GM18505 (cell line): ENCODE data around the gene ECHS1.

Experiments used
- ATAC-seq: cut with Tn5 transposase; IDR thresholded peaks from one replicate; pipeline ENCODE4 v1.9.1; 2021; ENCODE audit not compliant: unreplicated experiment
- POLR2A ChIP-seq: IDR thresholded peaks from 4 replicates; pipeline ENCODE4 v1.6.1; 2011; ENCODE audit warnings: borderline replicate concordance; ENCODE audit not compliant: insufficient read depth, insufficient read length; ENCODE audit errors: extremely low read depth

Gene ECHS1

DNA sequence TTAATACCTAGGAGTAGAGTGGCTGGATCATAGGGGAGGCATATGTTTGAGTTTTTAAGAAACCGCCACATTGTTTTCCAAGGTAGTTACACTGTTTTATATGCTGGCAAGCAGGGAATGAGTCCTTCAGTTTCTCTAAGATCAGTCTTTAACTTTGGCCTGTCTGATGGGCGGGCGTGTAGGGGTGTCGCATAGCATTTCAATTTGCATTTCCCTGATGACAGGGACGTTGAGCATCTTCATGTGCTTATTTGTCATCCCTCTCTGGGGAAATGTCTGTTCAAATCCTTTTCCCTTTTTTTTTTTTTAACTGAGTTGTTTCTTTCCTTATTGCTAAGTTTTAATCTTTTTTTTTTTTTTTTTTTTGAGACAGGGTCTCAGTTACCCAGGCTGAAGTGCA is 30.6 kb upstream of the ECHS1 start:
- no peak for TF ChIP-seq POLR2A
- ATAC-seq = no peak

DNA sequence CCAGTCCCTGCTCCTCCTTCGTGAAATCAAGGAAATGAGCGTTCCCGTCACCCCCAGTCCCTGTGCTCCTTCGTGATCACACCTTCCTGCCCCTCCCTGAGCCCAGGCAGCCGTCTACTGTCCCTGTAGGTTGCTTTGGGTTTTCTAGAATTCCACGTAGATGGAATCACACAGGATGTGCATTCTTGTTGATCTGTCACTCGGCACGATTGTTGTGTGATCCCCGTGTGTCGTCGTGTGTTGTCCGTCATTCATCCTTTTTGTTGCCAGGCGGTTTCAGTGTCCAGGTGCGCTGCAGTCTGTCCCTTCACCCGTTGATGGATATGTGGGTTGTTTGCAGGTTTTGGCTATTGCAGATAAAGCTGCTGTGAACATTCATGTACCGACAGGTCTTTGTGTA is 30.2 kb upstream of the ECHS1 start:
- no peak for TF ChIP-seq POLR2A
- no peak for ATAC-seq

DNA sequence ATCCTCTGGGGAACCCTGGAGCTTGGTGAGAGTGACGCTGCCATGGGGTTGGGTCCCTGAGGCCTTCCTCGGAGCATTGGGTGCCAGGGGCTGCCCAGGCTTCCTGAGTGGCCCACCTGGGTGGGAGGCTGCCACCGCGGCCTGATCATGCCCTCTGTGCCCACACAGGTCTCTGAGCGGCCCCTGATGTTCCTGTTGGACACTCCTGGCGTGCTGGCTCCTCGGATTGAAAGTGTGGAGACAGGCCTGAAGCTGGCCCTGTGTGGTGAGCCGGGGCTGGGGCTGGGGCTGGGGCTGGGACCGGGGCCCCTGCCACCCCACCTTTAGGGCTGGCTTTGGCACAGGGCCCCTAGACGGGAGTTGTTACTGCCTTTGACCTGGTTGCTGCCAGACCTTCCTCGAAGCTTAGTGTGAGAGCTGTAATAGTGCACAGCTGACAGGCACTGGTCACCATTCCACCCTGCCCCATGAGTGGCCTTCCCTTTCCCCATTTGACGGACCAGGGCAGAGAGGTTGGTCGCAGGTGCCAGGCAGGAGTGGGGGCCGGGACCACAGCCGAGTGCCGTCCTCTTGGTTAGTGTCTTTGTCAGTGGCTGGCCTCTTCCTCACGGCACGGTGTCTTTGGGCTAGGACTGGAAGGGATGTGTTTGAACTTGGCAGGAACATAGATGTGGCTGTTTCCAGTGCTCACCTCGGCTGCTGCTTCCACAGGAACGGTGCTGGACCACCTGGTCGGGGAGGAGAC is 29.0 kb upstream of the ECHS1 start:
- ATAC-seq = no peak
- no peak for TF ChIP-seq POLR2A

GRCh38 chr10:133401500-133401899 is 28.3 kb upstream of the ECHS1 start:
- no peak for ATAC-seq
- no peak for TF ChIP-seq POLR2A

DNA sequence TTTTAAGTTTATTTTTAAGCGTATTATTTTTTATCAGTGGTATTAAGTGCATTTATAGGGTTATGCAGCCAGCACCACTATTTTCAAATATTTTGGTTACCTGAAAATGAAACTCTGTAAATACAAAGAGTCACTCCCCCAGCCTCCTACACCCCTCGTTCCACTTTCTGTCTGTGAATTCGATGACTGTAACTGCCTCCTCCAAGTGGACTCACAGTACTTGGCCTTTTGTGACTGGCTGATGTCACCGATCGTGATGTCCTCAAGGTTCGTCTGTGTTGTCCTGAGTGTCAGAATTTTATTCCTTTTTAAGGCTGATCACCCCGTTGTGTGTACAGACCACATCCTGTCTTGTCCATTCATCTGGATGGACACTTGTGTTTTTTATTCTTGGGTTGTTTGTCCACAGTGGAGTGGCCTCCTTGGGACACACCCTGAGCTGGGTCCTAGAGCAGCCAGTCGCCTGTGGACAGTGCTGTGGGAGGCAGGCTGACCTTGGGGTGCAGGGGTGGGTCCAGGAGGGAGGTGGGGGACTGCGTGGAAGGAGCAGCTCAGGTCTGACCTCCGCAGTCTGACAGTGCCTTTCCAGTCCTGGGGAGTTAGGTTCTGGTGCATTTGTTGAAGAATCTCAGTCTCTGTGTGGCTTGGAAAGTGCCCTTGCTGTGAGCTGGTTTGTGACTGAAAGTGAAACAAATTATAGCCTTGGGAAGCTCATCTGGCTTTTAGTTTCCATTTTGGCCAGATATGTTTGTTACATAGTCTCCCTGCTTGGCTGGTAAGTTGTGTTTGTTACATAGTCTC is 27.7 kb upstream of the ECHS1 start:
- peak; percentile 71 for ATAC-seq
- TF ChIP-seq POLR2A = no peak

GRCh38 chr10:133399123-133399601 is 26.0 kb upstream of the ECHS1 start:
- no peak for ATAC-seq
- TF ChIP-seq POLR2A = no peak

GRCh38 chr10:133397938-133398337 is 24.8 kb upstream of the ECHS1 start:
- no peak for ATAC-seq

DNA sequence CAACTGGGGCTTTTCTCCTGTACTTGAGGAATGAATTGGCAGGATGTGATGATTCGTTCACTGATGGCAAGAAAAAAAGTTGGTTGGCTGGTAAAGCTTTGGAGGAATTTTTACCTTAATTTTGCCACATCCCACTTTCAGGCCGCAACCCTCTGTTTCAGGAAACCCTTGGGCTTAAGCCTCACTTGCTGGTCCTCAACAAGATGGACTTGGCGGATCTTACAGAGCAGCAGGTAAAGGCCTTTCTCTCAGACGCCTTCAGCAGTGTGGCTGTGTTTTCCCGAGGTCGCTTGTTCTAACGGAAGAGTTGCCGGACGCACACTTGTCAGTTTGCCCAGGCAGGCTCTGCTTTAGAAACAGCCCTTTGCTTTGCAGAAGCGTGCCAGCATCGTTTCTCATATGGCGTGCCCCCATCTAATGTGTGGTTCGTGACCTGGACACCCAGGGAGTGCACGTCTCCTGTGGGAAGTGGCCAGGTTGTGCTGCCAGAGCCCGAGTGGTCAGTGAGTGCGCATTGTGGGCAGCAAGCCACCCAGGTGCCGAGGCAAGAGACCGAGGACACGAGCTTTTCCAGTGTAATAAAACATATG is 23.0 kb upstream of the ECHS1 start:
- TF ChIP-seq POLR2A = no peak
- no peak for ATAC-seq

More at GRCh38 chr10:133397938-133398337, 24.8 kb upstream of the ECHS1 start:
- no peak for TF ChIP-seq POLR2A

DNA sequence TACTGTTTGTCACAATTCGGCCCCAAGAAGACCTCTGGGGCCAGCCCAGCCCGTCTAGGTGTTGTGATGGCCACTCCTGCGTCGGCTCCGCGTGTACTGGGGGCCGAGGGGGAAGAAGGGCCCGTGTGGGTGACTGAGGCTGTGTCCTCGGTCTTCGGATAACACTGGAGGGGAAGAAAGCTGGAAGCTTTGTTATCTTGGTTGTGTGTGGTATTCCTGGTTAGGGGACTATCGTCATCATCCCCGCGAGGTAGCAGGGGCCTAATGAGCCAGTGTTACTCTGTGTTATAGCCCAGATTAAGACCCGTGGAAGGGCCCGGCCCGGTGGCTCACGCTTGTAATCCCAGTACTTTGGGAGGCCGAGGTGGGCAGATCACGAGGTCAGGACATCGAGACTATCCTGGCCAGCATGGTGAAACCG is 21.7 kb upstream of the ECHS1 start:
- no peak for ATAC-seq
- TF ChIP-seq POLR2A = no peak

DNA sequence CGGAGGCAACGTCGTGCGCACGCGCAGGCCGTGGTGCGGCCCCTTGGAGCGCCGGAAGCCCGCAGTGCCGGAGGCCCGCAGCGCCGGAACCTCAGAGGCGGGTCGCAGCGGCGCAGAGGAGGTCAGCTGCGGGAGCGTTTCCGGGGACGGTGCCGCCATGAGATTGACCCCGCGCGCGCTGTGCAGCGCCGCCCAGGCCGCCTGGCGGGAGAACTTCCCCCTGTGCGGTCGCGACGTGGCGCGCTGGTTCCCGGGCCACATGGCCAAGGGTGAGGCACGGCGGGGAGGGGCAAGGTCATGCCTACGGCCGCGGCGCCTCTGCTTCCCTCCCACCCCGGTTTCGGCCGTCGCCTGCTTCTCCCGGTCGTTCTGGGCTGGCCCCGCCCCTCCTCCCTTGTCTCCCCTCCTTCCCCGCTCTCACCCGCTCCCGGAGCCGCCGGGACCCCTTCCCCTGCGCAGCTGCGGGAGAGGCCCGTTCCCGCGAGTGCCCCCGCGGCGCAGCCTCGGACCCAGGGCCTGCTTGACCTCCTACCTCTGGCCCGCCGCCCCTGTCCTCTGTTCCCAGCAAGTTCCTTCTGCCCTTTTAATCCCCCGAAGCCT is 21.0 kb upstream of the ECHS1 start, which contains the start of gene MTG1:
TSS of gene MTG1 (plus strand) at position 94 of the 600 bp plus-strand sequence. CDS start at position 158, 64 bp downstream.
- TF ChIP-seq POLR2A = peak; percentile 87
- ATAC-seq = peak; percentile 66

DNA sequence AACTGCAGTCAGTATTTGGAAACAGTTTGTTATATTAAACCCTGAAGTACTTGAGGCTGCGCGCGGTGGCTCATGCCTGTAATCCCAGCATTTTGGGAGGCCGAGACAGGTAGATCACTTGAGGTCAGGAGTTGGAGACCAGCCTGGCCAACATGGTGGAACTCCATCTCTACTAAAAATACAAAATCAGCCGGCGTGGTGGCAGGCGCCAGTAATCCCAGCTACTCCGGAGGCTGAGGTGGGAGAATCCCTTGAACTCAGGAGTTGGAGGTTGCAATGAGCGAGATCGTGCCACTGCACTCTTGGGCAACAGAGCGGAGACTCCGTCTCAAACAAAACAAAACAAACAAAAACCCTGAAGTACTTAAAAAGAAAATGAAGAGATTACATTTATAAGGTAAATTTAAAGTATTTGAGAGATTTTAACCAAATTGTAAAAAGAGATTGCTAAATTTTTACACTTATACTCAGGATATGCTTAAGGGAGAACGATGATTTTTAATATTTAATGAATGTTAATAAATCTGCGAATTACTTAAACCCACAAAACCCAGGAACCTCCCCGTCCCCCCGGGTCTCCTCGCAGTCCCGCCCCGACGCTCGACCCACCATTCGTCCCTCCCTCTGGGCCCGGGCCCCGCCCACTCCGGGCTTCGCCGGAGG is 20.4 kb upstream of the ECHS1 start:
- no peak for ATAC-seq
- no peak for TF ChIP-seq POLR2A

GRCh38 chr10:133391761-133392518 is 18.8 kb upstream of the ECHS1 start:
- no peak for ATAC-seq

More at GRCh38 chr10:133391761-133392518, 18.8 kb upstream of the ECHS1 start:
- TF ChIP-seq POLR2A = no peak
